Natural killer cell (primary cell): ENCODE results near the gene TMEM208. TPM values are rescaled to one million over a fixed set of nuclear protein-coding genes. Genes with fewer than 3 reads are reported as not detected.

Experiments
- ATAC-seq, 3 donors: fragments of 150-1000 bp in 2 of 3; fragments of 200-7000 bp in 1 of 3; cut with Tn5 transposase; 1 replicate in 1 of 3; 2 replicates in 2 of 3; pipeline ENCODE4 v1.10.0; 2021; ENCODE audit warnings: mild to moderate bottlenecking in 2 of 3, moderate library complexity in 2 of 3
- DNase-seq, 2 donors: peaks; one replicate each; pipeline versions ENCODE4 v3.0.0 to v3.0.0-alpha.2; 2013 to 2021; ENCODE audit warnings: mixed read lengths in 1 of 2
- H3K27ac ChIP-seq: one replicate; pipeline ENCODE4 v1.5.1; 2013; ENCODE audit warnings: mild to moderate bottlenecking, low read length
- H3K27me3 ChIP-seq: one replicate; pipeline ENCODE4 v1.6.1; 2013; ENCODE audit warnings: low read length; ENCODE audit not compliant: control insufficient read depth, insufficient read depth
- H3K36me3 ChIP-seq: one replicate; pipeline ENCODE4 v1.6.1; 2013; ENCODE audit warnings: low read length; ENCODE audit not compliant: control insufficient read depth, insufficient read depth
- H3K4me1 ChIP-seq: one replicate; pipeline ENCODE4 v1.6.1; 2013; ENCODE audit warnings: low read length; ENCODE audit not compliant: control insufficient read depth, insufficient read depth
- H3K4me3 ChIP-seq: one replicate; pipeline ENCODE4 v1.5.1; 2013; ENCODE audit warnings: low read length
- H3K9me3 ChIP-seq: one replicate; pipeline ENCODE4 v1.6.1; 2013; ENCODE audit warnings: low read length; ENCODE audit not compliant: control insufficient read depth, insufficient read depth
- H3K27ac Mint-ChIP-seq, 2 donors: one replicate each; pipeline ENCODE4 v1.8.0; 2022; ENCODE audit warnings: mild to moderate bottlenecking in 2 of 2, mixed read lengths in 2 of 2, moderate library complexity in 1 of 2
- H3K27me3 Mint-ChIP-seq, 2 donors: one replicate each; pipeline ENCODE4 v1.8.0; 2022; ENCODE audit warnings: low read depth in 2 of 2, mixed read lengths in 2 of 2
- H3K36me3 Mint-ChIP-seq: one replicate; pipeline ENCODE4 v1.8.0; 2022; ENCODE audit warnings: mixed read lengths
- H3K4me1 Mint-ChIP-seq, 2 donors: one replicate each; pipeline ENCODE4 v1.8.0; 2022; ENCODE audit warnings: mixed read lengths in 2 of 2
- H3K4me3 Mint-ChIP-seq: one replicate; pipeline ENCODE4 v1.8.0; 2022; ENCODE audit warnings: mild to moderate bottlenecking, moderate library complexity, mixed read lengths
- H3K9me3 Mint-ChIP-seq, 2 donors: one replicate each; pipeline ENCODE4 v1.8.0; 2022; ENCODE audit warnings: mixed read lengths in 2 of 2
- CTCF ChIP-seq: fragments of 200-600 bp; IDR thresholded peaks from one replicate; pipeline ENCODE4 v1.8.0; 2022; ENCODE audit warnings: antibody characterized with exemption
- WGBS: methylation state at CpG from one replicate; pipeline ENCODE4 v1.1.7; 2013; ENCODE audit warnings: missing lambda C conversion rate; ENCODE audit not compliant: insufficient coverage; 5-methylcytosine and 5-hydroxymethylcytosine counted together
- intact Hi-C: fragments of 100-400 bp; cut with micrococcal nuclease; formaldehyde crosslinking; loops from one replicate; pipeline ENCODE4 v1.14.2; 2022
- total RNA-seq, 4 donors: library from RNA; stranded (reverse); fragments of 120-200 nt in 1 of 4; gene quantifications; one replicate each; pipeline versions ENCODE4 v1.2.3 to v1.2.4, GENCODE V29; 2013 to 2022

The TMEM208 gene
- total RNA-seq, 3 donors from 2014 or later (not counting 1 experiment from before 2014, with no cell fraction given) = 34.5 to 39.2 (median 36.7) TPM

GRCh38 chr16:67241008-67241900 is 14.3 kb downstream of the TMEM208 start:
- Histone ChIP-seq H3K27me3 (no peaks in the 10 kb centered on the region), H3K4me3 (no peak overlapping the region), H3K27ac (no peak overlapping the region), H3K4me1 (peaks cover 35% of the 10 kb centered on the region), H3K9me3 (no peaks in the 10 kb centered on the region), H3K36me3 (peaks cover 30% of the 10 kb centered on the region)
- 88% methylated on average over 8 of the region's 10 CpGs for WGBS
- H3K27ac Mint-ChIP-seq = peak overlapping the region; percentile 60 to 94
- no peaks in the 10 kb centered on the region for H3K36me3 Mint-ChIP-seq
- ATAC-seq (no peak), DNase-seq (no peak)
- no peaks in the 10 kb centered on the region for H3K9me3 Mint-ChIP-seq
- no peak for TF ChIP-seq CTCF
- H3K27me3 Mint-ChIP-seq = no peaks in the 10 kb centered on the region
- H3K4me3 Mint-ChIP-seq = no peak overlapping the region
- peaks cover 27 to 51% of the 10 kb centered on the region in 2 donors for H3K4me1 Mint-ChIP-seq
- intact Hi-C loops = no loop called here

- peaks cover 37% of the 10 kb centered on the region for H3K4me1 ChIP-seq
- Mint-ChIP-seq H3K27me3 (no peaks in the 10 kb centered on the region), H3K9me3 (no peaks in the 10 kb centered on the region), H3K4me1 (peaks cover 27 to 57% of the 10 kb centered on the region in 2 donors), H3K4me3 (no peak overlapping the region), H3K36me3 (no peaks in the 10 kb centered on the region), H3K27ac (peak overlapping the region; percentile 94 to 98)
- no peak for DNase-seq
- no peaks in the 10 kb centered on the region for H3K27me3 ChIP-seq
- 79% methylated on average over 4 of the region's 4 CpGs for WGBS
- intact Hi-C loops = no loop called here
- H3K27ac ChIP-seq = no peak overlapping the region
- no peak for TF ChIP-seq CTCF
- no peak for ATAC-seq
- H3K4me3 ChIP-seq = no peak overlapping the region
- H3K36me3 ChIP-seq = peaks cover 23% of the 10 kb centered on the region
- H3K9me3 ChIP-seq = no peaks in the 10 kb centered on the region
Measured at GRCh38 chr16:67242138-67242730, 15.3 kb downstream of the TMEM208 start.

GRCh38 chr16:67243481-67243880 is 16.6 kb downstream of the TMEM208 start:
- Histone ChIP-seq H3K4me3 (no peak overlapping the region), H3K9me3 (no peaks in the 10 kb centered on the region), H3K27ac (peak overlapping the region; percentile 79), H3K4me1 (peaks cover 48% of the 10 kb centered on the region), H3K27me3 (no peaks in the 10 kb centered on the region), H3K36me3 (peaks cover 11% of the 10 kb centered on the region)
- no peak for TF ChIP-seq CTCF
- H3K9me3 Mint-ChIP-seq = no peaks in the 10 kb centered on the region
- DNase-seq (no peak), ATAC-seq (no peak)
- H3K27me3 Mint-ChIP-seq = peaks cover 0 to 9% of the 10 kb centered on the region in 2 donors
- no peaks in the 10 kb centered on the region for H3K36me3 Mint-ChIP-seq
- H3K4me3 Mint-ChIP-seq = no peak overlapping the region
- WGBS = 96% methylated on average over 4 of the region's 4 CpGs
- H3K4me1 Mint-ChIP-seq = peaks cover 39 to 64% of the 10 kb centered on the region in 2 donors
- peak overlapping the region; percentile 94 to 98 for H3K27ac Mint-ChIP-seq
- intact Hi-C loops = no loop called here
